HUES64 (cell line): ENCODE data around the gene ZNF862.
"Not testable (repeated sequence)": the region's sequence is repeated elsewhere in the genome, so short reads cannot be mapped to it uniquely, and the experiment has no call there.

Experiments used
- H3K27ac ChIP-seq: 2 replicates; pipeline ENCODE4 v1.7.0; 2013; ENCODE audit warnings: low read depth, low read length, inconsistent platforms
- H3K27me3 ChIP-seq: 2 replicates; pipeline ENCODE4 v1.6.1; 2013; ENCODE audit warnings: mild to moderate bottlenecking, low read length; ENCODE audit not compliant: insufficient read depth
- H3K36me3 ChIP-seq: 2 replicates; pipeline ENCODE4 v1.6.1; 2013; ENCODE audit warnings: mild to moderate bottlenecking, low read length; ENCODE audit not compliant: insufficient read depth
- H3K4me1 ChIP-seq: 2 replicates; pipeline ENCODE4 v1.6.1; 2013; ENCODE audit warnings: mild to moderate bottlenecking, low read length, moderate library complexity; ENCODE audit not compliant: insufficient read depth
- H3K4me3 ChIP-seq: 2 replicates; pipeline ENCODE4 v1.5.1; 2013; ENCODE audit warnings: mild to moderate bottlenecking, low read length, moderate library complexity
- H3K9ac ChIP-seq: 2 replicates; pipeline ENCODE4 v1.6.1; 2013; ENCODE audit warnings: mild to moderate bottlenecking, low read depth, low read length
- H3K9me3 ChIP-seq: 2 replicates; pipeline ENCODE4 v1.6.1; 2013; ENCODE audit warnings: low read depth, low read length; ENCODE audit not compliant: insufficient read depth
- WGBS: fragments of 150-250, 120-280 bp; methylation state at CpG from one replicate; pipeline ENCODE4 v1.1.7; 2013; ENCODE audit warnings: missing lambda C conversion rate; 5-methylcytosine and 5-hydroxymethylcytosine counted together

The ZNF862 gene

GRCh38 chr7:149884016-149884415 is 45.8 kb downstream of the ZNF862 start:
- H3K27me3 ChIP-seq, result no peaks in the 10 kb centered on the region
- no peak overlapping the region for H3K27ac ChIP-seq
- WGBS, result 86% methylated on average over 4 of the region's 4 CpGs
- no peaks in the 10 kb centered on the region for H3K9me3 ChIP-seq
- H3K9ac ChIP-seq, result no peak overlapping the region
- H3K36me3 ChIP-seq, result no peaks in the 10 kb centered on the region
- peaks cover 4% of the 10 kb centered on the region; the same call in 1 of the 2 replicates for H3K4me1 ChIP-seq
- H3K4me3 ChIP-seq, result no peak overlapping the region

- 84% methylated on average over 2 of the region's 2 CpGs for WGBS
Measured at GRCh38 chr7:149884541-149884940, 46.4 kb downstream of the ZNF862 start.

GRCh38 chr7:149885191-149886017 is 47.2 kb downstream of the ZNF862 start:
- no peak overlapping the region for H3K27ac ChIP-seq
- H3K9ac ChIP-seq, result no peak overlapping the region
- no peaks in the 10 kb centered on the region for H3K27me3 ChIP-seq
- H3K9me3 ChIP-seq, result no peaks in the 10 kb centered on the region
- WGBS, result 48% methylated on average over 13 of the region's 13 CpGs
- peaks cover 4% of the 10 kb centered on the region; the same call in 1 of the 2 replicates for H3K4me1 ChIP-seq
- no peak overlapping the region for H3K4me3 ChIP-seq
- H3K36me3 ChIP-seq, result no peaks in the 10 kb centered on the region

More at GRCh38 chr7:149884541-149884940, 46.4 kb downstream of the ZNF862 start:
- no peaks in the 10 kb centered on the region for H3K36me3 ChIP-seq
- no peaks in the 10 kb centered on the region for H3K27me3 ChIP-seq
- H3K9ac ChIP-seq, result no peak overlapping the region
- H3K4me3 ChIP-seq, result no peak overlapping the region
- H3K9me3 ChIP-seq, result no peaks in the 10 kb centered on the region
- no peak overlapping the region for H3K27ac ChIP-seq
- peaks cover 4% of the 10 kb centered on the region; the same call in 1 of the 2 replicates for H3K4me1 ChIP-seq

- Histone ChIP-seq H3K27me3 (no peaks in the 10 kb centered on the region), H3K36me3 (no peaks in the 10 kb centered on the region), H3K27ac (no peak overlapping the region), H3K9ac (no peak overlapping the region), H3K4me3 (no peak overlapping the region), H3K4me1 (peaks cover 4% of the 10 kb centered on the region; the same call in 1 of the 2 replicates), H3K9me3 (no peaks in the 10 kb centered on the region)
- 88% methylated on average over 3 of the region's 4 CpGs for WGBS
Measured at GRCh38 chr7:149886018-149886415, 47.8 kb downstream of the ZNF862 start.

- 90% methylated on average over 7 of the region's 7 CpGs for WGBS
- peaks cover 4% of the 10 kb centered on the region; the same call in 1 of the 2 replicates for H3K4me1 ChIP-seq
- H3K9me3 ChIP-seq, result no peaks in the 10 kb centered on the region
- no peak overlapping the region for H3K9ac ChIP-seq
- H3K36me3 ChIP-seq, result no peaks in the 10 kb centered on the region
- H3K27me3 ChIP-seq, result no peaks in the 10 kb centered on the region
- H3K27ac ChIP-seq, result no peak overlapping the region
- H3K4me3 ChIP-seq, result no peak overlapping the region
Measured at GRCh38 chr7:149887311-149887710, 49.1 kb downstream of the ZNF862 start.

- not testable (repeated sequence) for H3K9ac ChIP-seq, H3K9me3 ChIP-seq, H3K27me3 ChIP-seq, H3K36me3 ChIP-seq, H3K4me1 ChIP-seq, H3K27ac ChIP-seq, H3K4me3 ChIP-seq
- WGBS, result 17% methylated on average over 1 of the region's 2 CpGs
Measured at GRCh38 chr7:149890715-149891114, 52.5 kb downstream of the ZNF862 start.

GRCh38 chr7:149894957-149895356 is 56.8 kb downstream of the ZNF862 start:
- not testable (repeated sequence) for H3K36me3 ChIP-seq, H3K4me1 ChIP-seq, H3K4me3 ChIP-seq, H3K9me3 ChIP-seq, H3K27me3 ChIP-seq, H3K27ac ChIP-seq, H3K9ac ChIP-seq
- WGBS, result 91% methylated on average over 2 of the region's 8 CpGs

GRCh38 chr7:149907776-149908376 is 69.7 kb downstream of the ZNF862 start:
- H3K27ac ChIP-seq, H3K27me3 ChIP-seq, H3K36me3 ChIP-seq, H3K9ac ChIP-seq, H3K4me1 ChIP-seq, H3K4me3 ChIP-seq, H3K9me3 ChIP-seq: not testable (repeated sequence)
- WGBS, result 72% methylated on average over 2 of the region's 6 CpGs

- not testable (repeated sequence) for H3K36me3 ChIP-seq, H3K4me1 ChIP-seq, H3K4me3 ChIP-seq, H3K9ac ChIP-seq, H3K27ac ChIP-seq, H3K9me3 ChIP-seq, H3K27me3 ChIP-seq
- 94% methylated on average over 1 of the region's 9 CpGs for WGBS
Measured at GRCh38 chr7:149910219-149910618, 72.0 kb downstream of the ZNF862 start.

- H3K4me1 ChIP-seq, H3K9me3 ChIP-seq, H3K4me3 ChIP-seq, H3K27me3 ChIP-seq, H3K27ac ChIP-seq, H3K36me3 ChIP-seq, H3K9ac ChIP-seq: not testable (repeated sequence)
- WGBS, result 88% methylated on average over 1 of the region's 4 CpGs
Measured at GRCh38 chr7:149912126-149912525, 74.0 kb downstream of the ZNF862 start.
